Activated naive CD4-positive, alpha-beta T cell treated with anti-CD3 and anti-CD28 coated beads, Interleukin-2, amount 50 U/mL, for 72 hours (primary cell): ENCODE data around the gene DTD2. TPM values are rescaled to one million over a fixed set of nuclear protein-coding genes. Genes with fewer than 3 reads are reported as not detected.

Experiments used
- total RNA-seq, 2 donors: library from RNA; stranded (reverse); gene quantifications; one replicate each; pipeline ENCODE4 v1.2.3, GENCODE V29; 2022

DTD2 gene
- total RNA-seq, 2 donors from 2014 or later, result 8.6 to 22.8 TPM

Other genes with a start within 250 kb of the DTD2 start
- gene HECTD1, start 249.7 kb downstream of the DTD2 start, total RNA-seq, result 10 to 100 TPM; 75.5 to 87.5 TPM
- gene HEATR5A, start 37.0 kb downstream of the DTD2 start, total RNA-seq, result 10 to 100 TPM in 1 of 2 donors, 1 to 10 TPM in 1; 9.9 to 12.7 TPM
- gene GPR33, start 30.5 kb upstream of the DTD2 start, total RNA-seq, result not detected
- 10 to 100 TPM in 1 of 2 donors, 1 to 10 TPM in 1; 7.5 to 10.3 TPM for gene NUBPL, start 103.9 kb upstream of the DTD2 start, total RNA-seq